Ishikawa (cell line): Measurements from ENCODE around the gene CUL7.

ENCODE experiments used
- FOXM1 ChIP-seq: IDR thresholded peaks from 2 replicates; pipeline ENCODE4 v1.6.1; 2012; ENCODE audit warnings: low read depth, borderline replicate concordance
- RAD21 ChIP-seq: IDR thresholded peaks from 2 replicates; pipeline ENCODE4 v1.6.1; 2012; ENCODE audit warnings: low read depth
- TAF1 ChIP-seq: IDR thresholded peaks from 2 replicates; pipeline ENCODE4 v1.6.1; 2012; ENCODE audit warnings: low read depth, mild to moderate bottlenecking
- TCF12 ChIP-seq: IDR thresholded peaks from 2 replicates; pipeline ENCODE4 v1.6.1; 2012; ENCODE audit warnings: low read depth
- TEAD4 ChIP-seq: IDR thresholded peaks from 2 replicates; pipeline ENCODE4 v1.6.1; 2012
- YY1 ChIP-seq: IDR thresholded peaks from 2 replicates; pipeline ENCODE4 v1.6.1; 2012; ENCODE audit warnings: low read depth
- TF ChIP-seq, protein P1 (sequence below): IDR thresholded peaks from 2 replicates; pipeline ENCODE4 v1.6.1; 2012; ENCODE audit warnings: low read depth, mild to moderate bottlenecking
- TF ChIP-seq, protein P2 (sequence below): IDR thresholded peaks from 2 replicates; pipeline ENCODE4 v1.6.1; 2012
- TF ChIP-seq, protein P3 (sequence below): IDR thresholded peaks from 2 replicates; pipeline ENCODE4 v1.6.1; 2012

DNA sequence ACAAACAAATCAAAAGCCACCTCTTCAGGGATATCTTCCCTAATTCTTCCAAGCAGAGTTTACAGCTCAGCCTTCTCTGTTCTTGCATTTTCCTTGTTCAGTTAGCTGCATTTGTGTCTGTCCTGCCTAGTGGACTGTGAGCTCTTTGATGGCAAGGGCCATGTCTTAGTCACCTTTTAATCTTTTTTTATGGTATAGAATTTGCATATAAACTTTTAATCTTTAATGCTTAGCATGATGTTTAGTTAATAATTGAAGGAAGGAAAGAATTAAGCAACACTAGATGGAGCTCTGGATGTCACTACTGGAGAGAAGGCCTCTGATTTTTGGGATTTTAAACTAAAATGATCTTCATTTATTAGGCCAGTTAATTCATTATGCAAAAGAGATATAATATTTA, 57.1 kb downstream of the CUL7 start:
- no peak for TF ChIP-seq RAD21
- TF ChIP-seq, protein P1, sequence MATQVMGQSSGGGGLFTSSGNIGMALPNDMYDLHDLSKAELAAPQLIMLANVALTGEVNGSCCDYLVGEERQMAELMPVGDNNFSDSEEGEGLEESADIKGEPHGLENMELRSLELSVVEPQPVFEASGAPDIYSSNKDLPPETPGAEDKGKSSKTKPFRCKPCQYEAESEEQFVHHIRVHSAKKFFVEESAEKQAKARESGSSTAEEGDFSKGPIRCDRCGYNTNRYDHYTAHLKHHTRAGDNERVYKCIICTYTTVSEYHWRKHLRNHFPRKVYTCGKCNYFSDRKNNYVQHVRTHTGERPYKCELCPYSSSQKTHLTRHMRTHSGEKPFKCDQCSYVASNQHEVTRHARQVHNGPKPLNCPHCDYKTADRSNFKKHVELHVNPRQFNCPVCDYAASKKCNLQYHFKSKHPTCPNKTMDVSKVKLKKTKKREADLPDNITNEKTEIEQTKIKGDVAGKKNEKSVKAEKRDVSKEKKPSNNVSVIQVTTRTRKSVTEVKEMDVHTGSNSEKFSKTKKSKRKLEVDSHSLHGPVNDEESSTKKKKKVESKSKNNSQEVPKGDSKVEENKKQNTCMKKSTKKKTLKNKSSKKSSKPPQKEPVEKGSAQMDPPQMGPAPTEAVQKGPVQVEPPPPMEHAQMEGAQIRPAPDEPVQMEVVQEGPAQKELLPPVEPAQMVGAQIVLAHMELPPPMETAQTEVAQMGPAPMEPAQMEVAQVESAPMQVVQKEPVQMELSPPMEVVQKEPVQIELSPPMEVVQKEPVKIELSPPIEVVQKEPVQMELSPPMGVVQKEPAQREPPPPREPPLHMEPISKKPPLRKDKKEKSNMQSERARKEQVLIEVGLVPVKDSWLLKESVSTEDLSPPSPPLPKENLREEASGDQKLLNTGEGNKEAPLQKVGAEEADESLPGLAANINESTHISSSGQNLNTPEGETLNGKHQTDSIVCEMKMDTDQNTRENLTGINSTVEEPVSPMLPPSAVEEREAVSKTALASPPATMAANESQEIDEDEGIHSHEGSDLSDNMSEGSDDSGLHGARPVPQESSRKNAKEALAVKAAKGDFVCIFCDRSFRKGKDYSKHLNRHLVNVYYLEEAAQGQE: no peak
- TF ChIP-seq, protein P2, sequence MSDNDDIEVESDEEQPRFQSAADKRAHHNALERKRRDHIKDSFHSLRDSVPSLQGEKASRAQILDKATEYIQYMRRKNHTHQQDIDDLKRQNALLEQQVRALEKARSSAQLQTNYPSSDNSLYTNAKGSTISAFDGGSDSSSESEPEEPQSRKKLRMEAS: no peak
- no peak for TF ChIP-seq TAF1
- TF ChIP-seq YY1: no peak
- no peak for TF ChIP-seq TEAD4
- no peak for TF ChIP-seq FOXM1
- TF ChIP-seq TCF12: no peak
- TF ChIP-seq, protein P3, sequence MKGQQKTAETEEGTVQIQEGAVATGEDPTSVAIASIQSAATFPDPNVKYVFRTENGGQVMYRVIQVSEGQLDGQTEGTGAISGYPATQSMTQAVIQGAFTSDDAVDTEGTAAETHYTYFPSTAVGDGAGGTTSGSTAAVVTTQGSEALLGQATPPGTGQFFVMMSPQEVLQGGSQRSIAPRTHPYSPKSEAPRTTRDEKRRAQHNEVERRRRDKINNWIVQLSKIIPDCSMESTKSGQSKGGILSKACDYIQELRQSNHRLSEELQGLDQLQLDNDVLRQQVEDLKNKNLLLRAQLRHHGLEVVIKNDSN: no peak
